ENCODE results near the gene PGA3.
"Not testable (repeated sequence)": the region's sequence is repeated elsewhere in the genome, so short reads cannot be mapped to it uniquely, and the experiment has no call there.

PGA3 gene

GRCh38 chr11:61213711-61214324 is 10.5 kb downstream of the PGA3 start:
- CTCF ChIA-PET; DNase-seq (ENCODE audit: extremely low spot score); POLR2A ChIA-PET: not testable (repeated sequence)

GRCh38 chr11:61218306-61218705 is 15.0 kb downstream of the PGA3 start:
- CTCF ChIA-PET; DNase-seq (ENCODE audit: extremely low spot score); POLR2A ChIA-PET: not testable (repeated sequence)

GRCh38 chr11:61219016-61219415 is 15.7 kb downstream of the PGA3 start:
- DNase-seq (ENCODE audit: extremely low spot score); POLR2A ChIA-PET; CTCF ChIA-PET: not testable (repeated sequence)

GRCh38 chr11:61222047-61222446 is 18.7 kb downstream of the PGA3 start, which contains the start of gene PGA4:
Gene PGA4, plus strand, starts transcription at chr11:61222347. Its CDS starts 54 bp downstream, at chr11:61222401.
- POLR2A ChIA-PET = not testable (repeated sequence)

GRCh38 chr11:61222692-61223091 is 19.4 kb downstream of the PGA3 start:
- CTCF ChIA-PET; DNase-seq (ENCODE audit: extremely low spot score); POLR2A ChIA-PET: not testable (repeated sequence)

More at GRCh38 chr11:61222047-61222446, 18.7 kb downstream of the PGA3 start, which contains the start of gene PGA4:
- DNase-seq (ENCODE audit: extremely low spot score); CTCF ChIA-PET: not testable (repeated sequence)

GRCh38 chr11:61226457-61227137 is 23.3 kb downstream of the PGA3 start:
- CTCF ChIA-PET; DNase-seq (ENCODE audit: extremely low spot score); POLR2A ChIA-PET: not testable (repeated sequence)

GRCh38 chr11:61229458-61229857 is 26.1 kb downstream of the PGA3 start:
- POLR2A ChIA-PET; CTCF ChIA-PET; DNase-seq (ENCODE audit: extremely low spot score): not testable (repeated sequence)

DNA sequence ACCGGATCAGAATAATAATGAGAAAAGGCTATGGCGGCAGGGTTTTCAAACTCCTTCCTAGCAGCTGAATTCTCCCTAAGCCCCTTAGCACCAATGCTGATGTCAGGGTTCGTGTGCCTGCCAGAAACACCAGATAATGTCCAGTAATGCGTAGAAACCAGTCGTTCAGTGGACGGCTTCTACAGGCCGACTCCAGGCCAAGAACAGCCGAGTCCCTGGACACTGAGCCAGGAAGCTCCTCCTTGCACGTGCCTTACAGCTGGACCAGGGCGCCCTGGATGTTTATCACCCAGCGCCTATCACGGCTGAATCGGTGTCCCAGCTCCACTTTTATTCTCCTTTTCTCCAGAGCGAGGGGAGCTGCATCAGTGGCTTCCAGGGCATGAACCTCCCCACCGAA is 27.7 kb downstream of the PGA3 start:
- CTCF ChIA-PET; DNase-seq (ENCODE audit: extremely low spot score); POLR2A ChIA-PET: not testable (repeated sequence)

- POLR2A ChIA-PET; CTCF ChIA-PET; DNase-seq (ENCODE audit: extremely low spot score): not testable (repeated sequence)
These were observed 28.3 kb downstream of the PGA3 start for GRCh38 chr11:61231585-61231984.

DNA sequence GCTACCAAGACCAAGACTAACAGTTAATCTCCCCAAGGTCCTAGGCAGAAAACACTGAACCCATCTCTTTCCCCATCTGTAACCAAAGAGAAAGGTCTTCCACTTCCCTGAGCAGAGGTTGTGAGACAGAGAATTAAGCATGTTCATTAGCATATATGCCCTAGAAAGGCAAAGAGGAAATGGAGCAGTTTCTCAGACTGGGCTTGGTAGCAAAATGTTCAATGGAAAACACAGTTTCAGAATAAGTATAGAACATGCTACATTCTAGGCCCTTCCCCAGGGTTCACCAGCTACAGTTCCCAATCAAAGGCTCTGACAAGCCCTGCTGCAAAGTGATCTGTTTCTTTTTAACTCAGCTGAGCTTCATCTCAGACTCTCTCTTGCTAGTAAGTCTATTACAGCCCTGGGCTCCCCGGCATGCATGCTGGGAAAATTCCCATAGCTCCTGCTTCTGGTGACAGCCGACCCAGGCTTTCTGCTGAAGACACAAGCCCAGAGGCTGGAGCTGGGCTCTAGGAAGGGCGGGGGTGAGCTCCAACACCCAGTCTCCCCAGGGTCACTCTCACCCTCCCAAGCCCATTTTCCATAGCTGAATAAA is 29.3 kb downstream of the PGA3 start:
- POLR2A ChIA-PET; DNase-seq (ENCODE audit: extremely low spot score); CTCF ChIA-PET: not testable (repeated sequence)

GRCh38 chr11:61237130-61237529 is 33.8 kb downstream of the PGA3 start:
- CTCF ChIA-PET; DNase-seq (ENCODE audit: extremely low spot score); POLR2A ChIA-PET: not testable (repeated sequence)

GRCh38 chr11:61240288-61240687 is 37.0 kb downstream of the PGA3 start:
- DNase-seq (ENCODE audit: extremely low spot score); POLR2A ChIA-PET; CTCF ChIA-PET: not testable (repeated sequence)

GRCh38 chr11:61240875-61241274 is 37.6 kb downstream of the PGA3 start, which contains the start of gene PGA5:
Gene PGA5, plus strand, starts transcription at chr11:61241175. Its CDS starts 52 bp downstream, at chr11:61241227.
- DNase-seq (ENCODE audit: extremely low spot score); CTCF ChIA-PET; POLR2A ChIA-PET: not testable (repeated sequence)

- CTCF ChIA-PET; POLR2A ChIA-PET; DNase-seq (ENCODE audit: extremely low spot score): not testable (repeated sequence)
These were observed 38.2 kb downstream of the PGA3 start for GRCh38 chr11:61241526-61241925.

DNA sequence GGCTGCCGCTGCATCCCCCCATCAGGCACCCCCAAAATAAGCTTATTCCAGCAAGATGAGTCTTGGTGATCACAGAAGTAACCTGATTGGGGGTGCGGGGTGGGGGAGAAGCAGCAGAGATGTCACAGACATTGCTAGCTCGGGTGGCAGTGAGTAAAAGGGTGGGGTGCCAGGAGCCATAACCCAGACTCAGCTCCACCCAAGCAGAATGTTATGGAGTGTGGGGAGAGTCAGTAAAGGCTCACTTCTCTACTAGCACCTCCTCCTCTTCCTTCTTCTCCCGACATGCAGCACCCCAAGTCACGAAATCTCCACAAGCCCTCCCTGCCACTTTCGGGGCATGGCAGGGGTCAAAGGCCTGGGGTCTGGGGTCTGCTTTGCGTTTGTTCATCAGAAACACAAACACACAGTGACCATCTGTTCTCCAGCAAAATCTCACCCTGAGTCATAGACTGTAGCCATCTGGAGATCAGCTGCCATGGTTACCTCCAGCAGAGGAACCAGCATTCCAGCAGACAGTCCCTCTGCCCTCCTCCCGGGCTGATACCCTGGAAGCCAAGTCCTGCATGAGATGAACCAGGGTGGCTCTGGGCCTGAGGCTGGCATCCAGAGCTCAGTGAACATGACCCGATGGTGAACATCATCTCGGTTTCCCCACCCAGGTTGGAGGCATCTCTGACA is 42.1 kb downstream of the PGA3 start:
- DNase-seq (ENCODE audit: extremely low spot score); POLR2A ChIA-PET; CTCF ChIA-PET: not testable (repeated sequence)

- POLR2A ChIA-PET, CTCF ChIA-PET: not testable (repeated sequence)
These were observed 44.8 kb downstream of the PGA3 start for GRCh38 chr11:61248071-61248470.

DNA sequence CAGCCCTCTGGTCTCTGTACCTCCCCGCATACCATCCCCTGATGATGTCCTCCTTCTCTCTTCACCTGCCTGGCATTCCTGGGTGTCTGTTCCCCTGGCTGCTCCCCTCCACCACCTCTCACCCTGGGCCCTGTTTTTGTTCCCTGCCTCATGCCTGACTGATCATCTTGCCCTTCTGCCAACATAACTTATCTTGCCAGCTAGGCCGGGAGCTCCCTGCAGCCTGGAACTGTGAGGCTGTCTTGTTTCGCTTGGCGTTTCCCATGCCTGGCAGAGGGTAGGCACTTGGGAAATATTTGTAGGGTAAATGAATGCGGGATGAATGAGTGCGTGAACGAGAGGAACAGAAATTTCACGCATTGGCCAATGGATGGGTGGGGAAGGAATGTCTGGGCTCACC is 45.9 kb downstream of the PGA3 start:
- DNase-seq (ENCODE audit: extremely low spot score); POLR2A ChIA-PET; CTCF ChIA-PET: not testable (repeated sequence)

More at GRCh38 chr11:61248071-61248470, 44.8 kb downstream of the PGA3 start:
- not testable (repeated sequence) for DNase-seq (ENCODE audit: extremely low spot score)

DNA sequence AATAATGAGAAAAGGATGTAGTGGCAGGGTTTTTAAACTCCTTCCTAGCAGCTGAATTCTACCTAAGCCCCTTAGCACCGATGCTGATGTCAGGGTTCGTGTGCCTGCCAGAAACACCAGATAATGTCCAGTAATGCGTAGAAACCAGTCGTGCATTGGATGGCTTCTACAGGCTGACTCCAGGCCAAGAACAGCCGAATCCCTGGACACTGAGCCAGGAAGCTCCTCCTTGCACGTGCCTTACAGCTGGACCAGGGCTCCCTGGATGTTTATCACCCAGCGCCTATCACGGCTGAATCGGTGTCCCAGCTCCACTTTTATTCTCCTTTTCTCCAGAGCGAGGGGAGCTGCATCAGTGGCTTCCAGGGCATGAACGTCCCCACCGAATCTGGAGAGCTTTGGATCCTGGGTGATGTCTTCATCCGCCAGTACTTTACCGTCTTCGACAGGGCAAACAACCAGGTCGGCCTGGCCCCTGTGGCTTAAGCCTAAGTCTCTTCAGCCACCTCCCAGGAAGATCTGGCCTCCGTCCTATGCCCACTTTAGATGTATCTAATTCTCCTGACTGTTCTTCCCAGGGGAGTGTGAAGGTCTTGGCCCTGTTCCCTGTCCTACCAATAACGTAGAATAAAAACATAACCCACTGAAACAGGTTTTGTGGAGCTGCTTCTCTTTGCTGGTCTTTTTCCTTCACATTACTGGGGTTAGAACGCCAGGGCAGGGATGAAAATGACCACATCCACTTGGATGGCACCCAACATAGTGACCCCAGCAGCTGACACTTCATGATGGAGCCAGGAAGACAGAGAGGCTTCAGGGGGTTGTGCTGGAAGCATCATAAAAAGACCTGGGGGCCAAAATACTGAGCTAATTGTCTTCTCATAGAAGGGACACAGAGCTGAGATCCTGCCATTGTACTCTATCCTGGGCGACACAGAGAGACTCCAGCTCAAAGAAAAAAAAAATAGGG is 47.8 kb downstream of the PGA3 start:
- POLR2A ChIA-PET; DNase-seq (ENCODE audit: extremely low spot score): not testable (repeated sequence)
- CTCF ChIA-PET = interaction anchor here (0.9 kb wide), 1 partner anchor 20 kb away, joined by 4 read pairs; no protein-coding TSS in a partner anchor

Data from HEK293T (cell line).